HG02678 (cell line): ENCODE results near the gene OPTN.

Source experiments
- ATAC-seq: cut with Tn5 transposase; IDR thresholded peaks from one replicate; pipeline ENCODE4 v1.9.1; 2021; ENCODE audit warnings: mild to moderate bottlenecking, moderate library complexity; ENCODE audit not compliant: unreplicated experiment

Gene OPTN

DNA sequence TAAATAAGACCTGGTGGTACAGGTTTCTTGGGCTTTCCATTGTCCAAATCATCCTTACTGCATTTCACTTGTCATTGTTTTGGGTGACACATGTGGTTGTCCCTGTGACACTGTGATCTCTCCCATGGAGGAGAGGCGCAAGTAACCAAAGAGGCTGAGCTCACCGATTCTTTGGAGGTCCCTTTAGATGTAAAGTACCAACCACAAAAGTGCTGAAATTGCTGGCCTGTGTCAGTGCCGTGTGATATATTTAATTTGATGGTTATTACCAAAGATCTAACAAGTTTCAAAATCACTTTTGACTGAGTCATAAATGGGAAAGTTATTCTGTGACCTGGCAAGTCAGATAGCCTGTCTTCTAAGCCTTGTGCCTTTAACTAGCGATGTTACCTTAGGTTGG, 80.8 kb downstream of the OPTN start:
- ATAC-seq: no peak

DNA sequence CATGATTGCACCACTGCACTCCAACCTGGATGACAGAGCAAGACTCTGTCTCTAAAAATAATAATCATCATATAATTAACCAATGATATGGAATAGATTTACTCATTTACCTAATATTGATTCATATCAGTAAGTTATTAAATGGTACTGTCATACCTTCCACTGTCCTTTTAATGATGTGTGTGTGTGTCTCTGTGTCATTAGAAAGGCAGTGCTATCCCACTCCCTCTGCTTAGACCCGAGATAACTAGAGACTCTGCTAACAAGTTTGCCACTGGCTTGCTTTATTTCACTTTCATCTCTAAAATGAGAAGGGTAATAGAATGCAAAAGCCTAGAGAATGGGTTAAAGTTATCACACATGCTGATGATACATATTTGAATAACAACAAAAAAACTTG, 82.5 kb downstream of the OPTN start:
- ATAC-seq: no peak

DNA sequence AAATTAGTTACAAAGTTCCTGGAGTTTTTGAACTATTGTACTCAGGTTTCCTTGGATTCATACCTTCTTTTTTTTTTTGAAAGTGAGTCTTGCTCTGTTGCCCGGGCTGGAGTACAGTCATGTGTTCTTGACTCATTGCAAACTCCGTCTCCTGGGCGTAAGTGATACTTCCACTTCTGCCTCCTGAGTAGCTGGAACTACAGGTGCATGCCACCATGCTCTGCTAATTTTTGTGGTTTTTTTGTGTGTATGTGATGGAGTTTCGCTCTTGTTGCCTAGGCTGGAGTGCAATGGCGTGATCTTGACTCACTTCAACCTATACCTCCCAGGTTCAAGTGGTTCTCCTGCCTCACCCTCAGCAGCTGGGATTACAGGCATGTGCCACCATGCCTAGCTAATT, 83.7 kb downstream of the OPTN start:
- peak; percentile 63 for ATAC-seq

DNA sequence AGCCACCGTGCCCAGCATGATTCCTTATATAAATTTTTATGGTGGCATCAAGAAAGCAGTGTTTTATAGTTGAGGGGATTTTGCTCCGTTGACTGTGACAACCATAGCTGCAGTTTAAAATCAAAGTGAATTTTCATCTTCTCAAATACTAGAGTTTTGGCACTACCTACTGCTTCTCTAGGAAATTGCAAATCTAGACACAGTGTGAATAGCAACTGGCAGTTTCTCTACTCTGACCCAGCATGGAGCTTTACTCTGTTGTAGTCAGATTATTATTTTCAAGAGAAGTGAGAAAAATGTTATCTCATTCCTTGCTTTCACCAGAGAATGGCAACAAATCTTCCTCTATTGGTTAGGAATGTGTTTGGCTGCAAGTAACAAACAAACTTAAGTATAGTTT, 84.3 kb downstream of the OPTN start:
- ATAC-seq: no peak

DNA sequence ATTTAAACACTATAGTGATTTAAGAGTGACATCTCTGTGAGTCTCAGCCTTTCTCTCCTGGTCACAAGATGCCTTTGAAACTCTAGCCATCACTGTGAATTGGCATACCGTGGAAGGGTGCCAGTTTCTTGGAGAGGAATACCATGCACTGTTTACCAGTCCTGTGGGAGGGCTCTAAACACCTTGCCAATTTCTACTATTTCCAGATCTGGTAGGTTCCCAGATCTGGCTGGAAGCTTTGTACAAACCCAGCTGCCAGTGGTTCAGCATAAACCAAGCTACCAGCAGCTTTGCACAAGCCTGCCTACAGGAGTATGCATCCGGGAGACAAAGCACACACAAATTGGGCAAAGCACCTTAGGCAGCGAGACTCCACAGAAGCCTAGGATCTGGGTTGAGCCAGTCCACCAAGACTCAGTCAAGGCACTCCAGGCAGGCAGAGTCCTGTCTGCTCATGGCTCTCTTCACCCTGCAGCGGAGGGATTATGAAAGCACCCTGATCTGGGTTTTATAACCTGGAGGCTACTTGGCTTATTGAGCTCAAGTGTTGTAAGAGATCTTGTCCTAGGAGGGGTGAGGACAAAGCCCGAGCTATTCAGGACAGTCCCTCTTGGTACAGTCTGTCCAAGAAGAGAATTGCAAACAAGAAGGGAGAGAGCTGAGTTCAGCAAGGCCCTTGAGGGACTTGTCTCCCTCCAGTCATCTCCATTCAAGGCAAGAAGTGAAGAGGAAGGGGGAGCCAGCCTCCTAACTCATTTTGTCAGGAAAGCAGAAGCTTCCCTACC, 85.0 kb downstream of the OPTN start:
- no peak for ATAC-seq

DNA sequence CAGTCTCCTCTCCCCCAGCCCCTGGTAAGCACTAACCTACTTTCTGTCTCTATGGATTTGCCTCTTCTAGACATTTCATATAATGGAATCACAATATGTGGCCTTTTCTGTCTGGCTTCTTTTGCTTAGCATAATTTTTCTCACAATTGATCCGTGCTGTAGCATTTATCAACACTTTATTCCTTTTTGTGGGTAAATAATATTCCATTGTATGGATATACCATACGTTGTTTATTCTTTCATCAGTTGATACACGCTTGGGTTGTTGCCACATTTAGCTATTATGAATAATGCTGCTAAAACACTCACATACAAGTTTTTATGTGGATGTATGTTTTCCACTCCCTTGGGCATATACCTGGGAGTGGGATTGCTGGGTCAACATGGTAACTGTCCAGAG, 87.2 kb downstream of the OPTN start:
- no peak for ATAC-seq
